MM.1S (cell line): Measurements from ENCODE around the gene TUFM.

Source experiments
- DNase-seq: peaks from one replicate; pipeline ENCODE4 v3.0.0-alpha.2; 2015
- H2AFZ ChIP-seq: fragments of 300-600 bp; sonication (generic); 2 replicates; pipeline ENCODE4 v1.6.0; 2016; ENCODE audit warnings: antibody characterized with exemption, low read length
- H3F3A ChIP-seq: fragments of 300-600 bp; sonication (generic); 2 replicates; pipeline ENCODE4 v1.6.1; 2016; ENCODE audit warnings: mild to moderate bottlenecking, antibody characterized with exemption, low read length, moderate library complexity, mixed read lengths; ENCODE audit not compliant: insufficient read depth
- H3K27ac ChIP-seq: fragments of 300-600 bp; sonication (generic); 2 replicates; pipeline ENCODE4 v1.5.1; 2016; ENCODE audit warnings: mild to moderate bottlenecking, low read length
- H3K27me3 ChIP-seq: fragments of 300-600 bp; sonication (generic); replicated peaks from 2 replicates; pipeline ENCODE4 v1.6.0; 2016; ENCODE audit warnings: low read length; ENCODE audit not compliant: insufficient read depth
- H3K36me3 ChIP-seq: fragments of 300-600 bp; sonication (generic); replicated peaks from 2 replicates; pipeline ENCODE4 v1.6.1; 2016; ENCODE audit warnings: mild to moderate bottlenecking, low read length, mixed read lengths; ENCODE audit not compliant: insufficient read depth
- H3K4me1 ChIP-seq: fragments of 300-600 bp; sonication (generic); 2 replicates; pipeline ENCODE4 v1.6.1; 2016; ENCODE audit warnings: low read length, mixed read lengths
- H3K4me2 ChIP-seq: fragments of 300-600 bp; sonication (generic); 2 replicates; pipeline ENCODE4 v1.6.0; 2016; ENCODE audit warnings: low read depth, low read length
- H3K4me3 ChIP-seq: fragments of 300-600 bp; sonication (generic); 2 replicates; pipeline ENCODE4 v1.5.1; 2016; ENCODE audit warnings: low read length, mixed read lengths
- H3K79me2 ChIP-seq: fragments of 300-600 bp; sonication (generic); 2 replicates; pipeline ENCODE4 v1.6.1; 2016; ENCODE audit warnings: mixed run types, low read length, mixed read lengths
- H3K9ac ChIP-seq: fragments of 300-600 bp; sonication (generic); 2 replicates; pipeline ENCODE4 v1.6.1; 2016; ENCODE audit warnings: low read length, mixed read lengths
- H3K9me2 ChIP-seq: fragments of 300-600 bp; sonication (generic); replicated peaks from 2 replicates; pipeline ENCODE4 v1.6.1; 2016; ENCODE audit warnings: mild to moderate bottlenecking, low read length, mixed read lengths; ENCODE audit not compliant: insufficient read depth
- H3K9me3 ChIP-seq: fragments of 300-600 bp; sonication (generic); replicated peaks from 2 replicates; pipeline ENCODE4 v1.6.1; 2016; ENCODE audit warnings: mild to moderate bottlenecking, low read length, mixed read lengths; ENCODE audit not compliant: insufficient read depth
- H4K20me1 ChIP-seq: fragments of 300-600 bp; sonication (generic); 2 replicates; pipeline ENCODE4 v1.6.1; 2016; ENCODE audit warnings: mild to moderate bottlenecking, low read length, moderate library complexity, mixed read lengths; ENCODE audit not compliant: insufficient read depth
- CTCF ChIP-seq: fragments of 300-600 bp; sonication (generic); IDR thresholded peaks from 2 replicates; pipeline ENCODE4 v1.5.1; 2016; ENCODE audit warnings: antibody characterized with exemption, low read length, mixed read lengths
- EZH2 ChIP-seq: fragments of 300-600 bp; sonication (generic); optimal IDR thresholded peaks from 2 replicates; pipeline ENCODE3; 2017; ENCODE audit warnings: low read depth, mild to moderate bottlenecking, antibody characterized with exemption, low read length, mixed read lengths
- EZH2phosphoT487 ChIP-seq: fragments of 300-600 bp; sonication (generic); IDR thresholded peaks from 2 replicates; pipeline ENCODE4 v1.6.1; 2018; ENCODE audit warnings: antibody characterized with exemption, low read length

The TUFM gene

GRCh38 chr16:28824717-28824973 is 21.5 kb downstream of the TUFM start:
- Histone ChIP-seq H2AFZ (no peak overlapping the region), H3K4me1 (peaks cover 12% of the 10 kb centered on the region; the same call in 1 of the 2 replicates), H3F3A (no peaks in the 10 kb centered on the region), H3K9ac (peak overlapping the region; percentile 98), H3K9me3 (no peaks in the 10 kb centered on the region), H3K79me2 (peaks cover 70% of the 10 kb centered on the region), H3K9me2 (no peaks in the 10 kb centered on the region), H4K20me1 (peaks cover 11% of the 10 kb centered on the region; the same call in 1 of the 2 replicates), H3K4me3 (peak overlapping the region; percentile 84), H3K27me3 (no peaks in the 10 kb centered on the region), H3K36me3 (peaks cover 21% of the 10 kb centered on the region), H3K4me2 (peak overlapping the region; percentile 66), H3K27ac (peak overlapping the region; percentile 83; the same call in 1 of the 2 replicates)
- no peak for DNase-seq
- TF ChIP-seq CTCF (no peak), EZH2phosphoT487 (no peak), EZH2 (no peak)

DNA sequence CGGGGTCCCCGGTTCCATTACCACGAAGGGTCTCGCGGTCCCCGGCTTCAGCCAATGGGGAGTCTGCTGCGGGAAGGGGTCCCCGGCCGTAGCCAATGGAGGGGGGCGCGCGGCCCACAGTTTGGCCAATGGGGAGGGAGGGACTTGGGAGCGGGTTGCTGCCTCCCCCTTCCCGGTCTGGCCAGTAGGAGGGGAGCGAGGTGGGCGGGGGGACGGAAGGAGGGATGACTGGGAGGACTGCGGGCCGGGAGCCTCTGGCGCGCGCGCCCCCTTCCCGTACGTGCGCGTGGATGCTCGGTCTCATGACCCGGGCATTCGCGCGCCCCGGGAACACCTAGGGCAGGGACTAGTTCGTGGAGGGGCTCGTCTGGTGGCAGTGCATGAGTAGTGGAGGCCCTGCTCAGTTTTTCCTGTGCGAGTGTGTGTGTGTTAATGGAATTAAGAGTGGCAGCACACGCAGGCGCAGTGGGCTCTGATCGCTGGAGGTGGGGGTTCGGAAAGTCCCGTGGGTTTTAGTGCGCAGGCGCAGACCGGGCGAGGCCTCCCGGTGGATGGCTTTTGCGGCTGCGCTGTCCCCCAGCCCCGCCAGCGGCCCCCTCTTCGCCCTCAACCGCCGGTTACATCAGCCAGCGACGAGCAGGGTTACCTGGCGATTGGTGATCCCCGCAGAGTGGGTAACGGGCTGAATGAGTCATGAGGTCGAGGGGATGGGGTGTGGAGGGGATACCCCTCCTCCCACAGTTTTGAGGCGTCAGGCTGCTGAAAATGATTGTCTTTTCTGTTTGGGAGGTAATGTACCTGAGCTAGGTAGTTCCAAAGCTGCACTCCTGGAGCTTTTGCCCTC is 22.1 kb downstream of the TUFM start:
- Histone ChIP-seq H2AFZ (0 out of 2 replicates have a peak overlapping the region, but pooled peaks have one; percentile 32), H3K4me2 (peak overlapping the region; percentile 66), H3K27me3 (no peaks in the 10 kb centered on the region), H3K27ac (peak overlapping the region; percentile 83), H4K20me1 (peaks cover 11% of the 10 kb centered on the region; the same call in 1 of the 2 replicates), H3K9ac (peak overlapping the region; percentile 98), H3K9me2 (no peaks in the 10 kb centered on the region), H3F3A (no peaks in the 10 kb centered on the region), H3K4me1 (peaks cover 12% of the 10 kb centered on the region; the same call in 1 of the 2 replicates), H3K9me3 (no peaks in the 10 kb centered on the region), H3K36me3 (peaks cover 16% of the 10 kb centered on the region), H3K79me2 (peaks cover 65% of the 10 kb centered on the region), H3K4me3 (peak overlapping the region; percentile 84)
- peak; percentile 94 for DNase-seq
- peak; percentile 17 for TF ChIP-seq CTCF
- TF ChIP-seq EZH2, result no peak
- no peak for TF ChIP-seq EZH2phosphoT487

DNA sequence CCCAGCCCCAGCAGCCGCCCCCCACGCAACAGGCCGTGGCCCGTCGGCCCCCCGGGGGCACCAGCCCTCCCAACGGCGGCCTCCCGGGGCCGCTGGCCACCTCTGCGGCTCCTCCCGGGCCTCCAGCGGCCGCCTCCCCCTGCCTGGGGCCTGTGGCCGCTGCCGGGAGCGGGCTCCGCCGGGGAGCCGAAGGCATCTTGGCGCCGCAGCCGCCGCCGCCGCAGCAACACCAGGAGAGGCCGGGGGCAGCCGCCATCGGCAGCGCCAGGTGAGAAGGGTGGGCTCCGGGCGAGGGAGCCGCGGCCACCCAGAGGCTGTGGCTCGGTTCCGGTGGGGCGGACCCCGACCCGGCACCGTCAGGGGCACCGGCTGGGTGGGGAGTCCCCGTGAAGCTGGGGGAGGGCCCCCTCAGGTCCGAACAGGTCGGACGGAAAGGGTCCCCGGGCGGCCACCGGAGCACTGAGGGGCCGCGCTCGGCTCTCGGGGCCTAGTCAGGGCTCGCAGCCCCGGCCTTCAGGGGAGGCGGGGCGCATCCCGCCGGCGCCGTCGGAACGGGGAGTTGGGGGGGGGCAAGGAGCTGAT is 22.8 kb downstream of the TUFM start:
- TF ChIP-seq EZH2phosphoT487 (no peak), CTCF (no peak), EZH2 (no peak)
- Histone ChIP-seq H3K4me2 (peak overlapping the region; percentile 39; the same call in 1 of the 2 replicates), H3K9me2 (no peaks in the 10 kb centered on the region), H3K27ac (peak overlapping the region; percentile 83), H3K27me3 (no peaks in the 10 kb centered on the region), H4K20me1 (peaks cover 11% of the 10 kb centered on the region; the same call in 1 of the 2 replicates), H3F3A (no peaks in the 10 kb centered on the region), H3K36me3 (peaks cover 13% of the 10 kb centered on the region; the same call in 1 of the 2 replicates), H3K9ac (peak overlapping the region; percentile 98), H2AFZ (0 out of 2 replicates have a peak overlapping the region, but pooled peaks have one; percentile 32), H3K79me2 (peaks cover 58% of the 10 kb centered on the region), H3K9me3 (no peaks in the 10 kb centered on the region), H3K4me1 (peaks cover 12% of the 10 kb centered on the region; the same call in 1 of the 2 replicates), H3K4me3 (peak overlapping the region; percentile 84)
- DNase-seq, result no peak
